Fibroblast of lung (primary cell): ENCODE data around the gene KIAA1755. TPM values are rescaled to one million over a fixed set of nuclear protein-coding genes. Genes with fewer than 3 reads are reported as not detected.
"Not testable (repeated sequence)": the region's sequence is repeated elsewhere in the genome, so short reads cannot be mapped to it uniquely, and the experiment has no call there.

Source experiments
- DNase-seq, 2 donors: peaks; one replicate each; pipeline versions ENCODE4 v3.0.0 to v3.0.0-alpha.2; 2010; ENCODE audit warnings: low read depth in 2 of 2
- H2AFZ ChIP-seq: 2 replicates; pipeline ENCODE4 v1.5.1; 2012; ENCODE audit warnings: low read length, control low read depth, inconsistent platforms
- H3K27ac ChIP-seq: 2 replicates; pipeline ENCODE4 v1.5.1; 2011; ENCODE audit warnings: low read length, control low read depth; ENCODE audit not compliant: insufficient read depth
- H3K27me3 ChIP-seq: 2 replicates; pipeline ENCODE4 v1.5.1; 2011; ENCODE audit warnings: mild to moderate bottlenecking, low read length; ENCODE audit not compliant: control insufficient read depth, insufficient read depth
- H3K36me3 ChIP-seq: 2 replicates; pipeline ENCODE4 v1.5.1; 2011; ENCODE audit warnings: low read length; ENCODE audit not compliant: control insufficient read depth, insufficient read depth
- H3K4me1 ChIP-seq: 2 replicates; pipeline ENCODE4 v1.5.1; 2011; ENCODE audit warnings: low read length; ENCODE audit not compliant: control insufficient read depth, insufficient read depth; ENCODE audit errors: extremely low read depth
- H3K4me2 ChIP-seq: 2 replicates; pipeline ENCODE4 v1.5.1; 2011; ENCODE audit warnings: low read length, control low read depth; ENCODE audit not compliant: insufficient read depth; ENCODE audit errors: extremely low read depth
- H3K4me3 ChIP-seq, 4 experiments: fragments of 200-600 bp in 1 of 4; sonication (generic) in 1 of 4; replicated peaks in 1 of 4; 2 replicates each; pipeline ENCODE4 v1.5.1; 2011 to 2016; ENCODE audit warnings: low read length in 4 of 4, low read depth in 3 of 4, mild to moderate bottlenecking in 3 of 4, control low read depth in 2 of 4, inconsistent platforms in 1 of 4, mixed read lengths in 1 of 4; ENCODE audit not compliant: insufficient read depth in 1 of 4; ENCODE audit errors: control extremely low read depth in 1 of 4
- H3K79me2 ChIP-seq: 2 replicates; pipeline ENCODE4 v1.5.1; 2012; ENCODE audit warnings: mild to moderate bottlenecking, low read length, inconsistent platforms; ENCODE audit not compliant: control insufficient read depth, insufficient read depth
- H3K9ac ChIP-seq: 2 replicates; pipeline ENCODE4 v1.5.1; 2011; ENCODE audit warnings: mild to moderate bottlenecking, low read length, control low read depth; ENCODE audit not compliant: insufficient read depth
- H3K9me3 ChIP-seq: 2 replicates; pipeline ENCODE4 v1.5.1; 2012; ENCODE audit warnings: low read depth, low read length; ENCODE audit not compliant: control insufficient read depth, insufficient read depth
- H4K20me1 ChIP-seq: 2 replicates; pipeline ENCODE4 v1.5.1; 2011; ENCODE audit warnings: low read length; ENCODE audit not compliant: control insufficient read depth, insufficient read depth; ENCODE audit errors: extremely low read depth
- EZH2 ChIP-seq: IDR thresholded peaks from 2 replicates; pipeline ENCODE4 v1.5.1; 2012; ENCODE audit warnings: low read length, control low read depth, mild to moderate bottlenecking; ENCODE audit errors: missing control alignments
- polyA plus RNA-seq, 2 donors: library from polyadenylated mRNA; depleted of rRNA in 1 of 2; stranded (reverse) in 1 of 2; unstranded in 1 of 2; fragments of >200 nt; gene quantifications; 2 replicates each; pipeline ENCODE4 v1.2.1, GENCODE V29; 2011 to 2012; ENCODE audit warnings: missing spikeins in 1 of 2
- total RNA-seq: library from RNA; depleted of rRNA; stranded (reverse); fragments of >200 nt; gene quantifications from 2 replicates; pipeline ENCODE4 v1.2.1, GENCODE V29; 2014
- TF ChIP-seq, protein P1 (sequence below), 2 donors: IDR thresholded peaks in 1 of 2; conservative IDR thresholded peaks in 1 of 2; 1 replicate in 1 of 2; 2 replicates in 1 of 2; pipeline ENCODE4 v1.5.1; 2011 to 2012; ENCODE audit warnings: low read length in 2 of 2, control low read depth in 1 of 2, inconsistent platforms in 1 of 2, low read depth in 1 of 2, mild to moderate bottlenecking in 1 of 2

Gene KIAA1755
- total and polyA plus RNA-seq, 2 donors (not counting 1 experiment from before 2014, with no cell fraction given): 0.60 to 2.8 TPM

DNA sequence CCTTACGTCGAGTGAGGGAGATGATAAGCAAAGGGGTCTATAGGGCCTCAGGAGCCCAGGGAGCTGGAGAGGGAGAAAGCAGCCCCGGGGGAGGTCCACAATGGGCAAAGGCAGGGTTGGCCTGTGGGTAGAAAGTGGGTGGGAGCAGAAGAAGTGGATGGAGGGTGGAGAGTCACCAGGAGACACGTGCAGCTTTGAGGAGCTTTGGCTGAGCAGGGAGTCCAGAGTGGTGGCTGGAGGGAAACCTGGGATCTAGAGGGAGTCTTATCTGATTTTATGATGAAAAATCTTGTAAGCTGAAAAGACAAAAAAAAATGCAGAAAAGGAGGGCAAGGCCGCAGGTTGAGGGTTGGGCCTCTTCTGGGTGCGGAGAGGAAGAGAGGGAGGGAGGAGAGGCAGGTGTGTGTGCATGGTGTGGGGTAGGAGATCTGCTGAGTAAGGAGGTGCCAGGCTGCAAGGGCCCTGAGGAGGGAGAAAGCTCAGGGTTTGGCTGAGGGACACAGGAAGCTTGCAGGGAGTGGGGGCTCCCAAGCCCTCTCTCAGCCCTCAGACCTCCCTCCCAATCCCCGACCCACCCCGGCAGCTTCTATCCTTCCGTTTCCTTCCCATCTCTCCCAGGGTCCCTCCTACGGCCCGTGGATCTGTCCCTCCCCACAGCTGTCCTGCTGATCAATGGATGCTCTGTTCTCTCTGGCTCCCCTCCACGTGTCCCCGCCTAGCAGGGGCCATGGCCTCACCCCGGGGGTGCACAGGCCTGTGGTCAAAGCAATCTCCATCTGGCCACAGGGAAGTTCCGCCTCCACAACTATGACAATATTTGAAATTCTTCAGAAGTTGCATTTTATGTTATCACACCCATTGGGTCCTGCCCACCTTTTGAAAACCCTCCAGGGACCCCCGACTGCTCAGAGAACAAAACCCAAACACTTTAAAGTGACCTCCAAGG, 26.3 kb upstream of the KIAA1755 start:
- peak in 1 of 2 donors; percentile 72 for DNase-seq

GRCh38 chr20:38284893-38285444, 24.4 kb upstream of the KIAA1755 start:
- peaks cover 4% of the 10 kb centered on the region for H3K4me1 ChIP-seq
- DNase-seq: no peak

More for the DNA sequence above, 26.3 kb upstream of the KIAA1755 start:
- H3K9me3 ChIP-seq: no peaks in the 10 kb centered on the region
- no peaks in the 10 kb centered on the region for H3K79me2 ChIP-seq
- no peak overlapping the region for H2AFZ ChIP-seq
- H3K9ac ChIP-seq: no peak overlapping the region
- peak overlapping the region; percentile 55 for H3K4me2 ChIP-seq
- no peaks in the 10 kb centered on the region for H3K36me3 ChIP-seq
- TF ChIP-seq, protein P1, sequence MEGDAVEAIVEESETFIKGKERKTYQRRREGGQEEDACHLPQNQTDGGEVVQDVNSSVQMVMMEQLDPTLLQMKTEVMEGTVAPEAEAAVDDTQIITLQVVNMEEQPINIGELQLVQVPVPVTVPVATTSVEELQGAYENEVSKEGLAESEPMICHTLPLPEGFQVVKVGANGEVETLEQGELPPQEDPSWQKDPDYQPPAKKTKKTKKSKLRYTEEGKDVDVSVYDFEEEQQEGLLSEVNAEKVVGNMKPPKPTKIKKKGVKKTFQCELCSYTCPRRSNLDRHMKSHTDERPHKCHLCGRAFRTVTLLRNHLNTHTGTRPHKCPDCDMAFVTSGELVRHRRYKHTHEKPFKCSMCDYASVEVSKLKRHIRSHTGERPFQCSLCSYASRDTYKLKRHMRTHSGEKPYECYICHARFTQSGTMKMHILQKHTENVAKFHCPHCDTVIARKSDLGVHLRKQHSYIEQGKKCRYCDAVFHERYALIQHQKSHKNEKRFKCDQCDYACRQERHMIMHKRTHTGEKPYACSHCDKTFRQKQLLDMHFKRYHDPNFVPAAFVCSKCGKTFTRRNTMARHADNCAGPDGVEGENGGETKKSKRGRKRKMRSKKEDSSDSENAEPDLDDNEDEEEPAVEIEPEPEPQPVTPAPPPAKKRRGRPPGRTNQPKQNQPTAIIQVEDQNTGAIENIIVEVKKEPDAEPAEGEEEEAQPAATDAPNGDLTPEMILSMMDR (conservative IDR thresholded peaks at IDR 0.05 in 1 of 2, IDR thresholded peaks at IDR 0.05 in 1 of 2; ENCODE audit: low read depth in 1 of 2, low read length in 2 of 2): no peak
- no peak for TF ChIP-seq EZH2
- no peaks in the 10 kb centered on the region for H4K20me1 ChIP-seq
- H3K4me3 ChIP-seq: no peak overlapping the region
- peaks cover 5% of the 10 kb centered on the region for H3K4me1 ChIP-seq
- H3K27ac ChIP-seq: no peak overlapping the region
- H3K27me3 ChIP-seq: peaks cover 3% of the 10 kb centered on the region

DNA sequence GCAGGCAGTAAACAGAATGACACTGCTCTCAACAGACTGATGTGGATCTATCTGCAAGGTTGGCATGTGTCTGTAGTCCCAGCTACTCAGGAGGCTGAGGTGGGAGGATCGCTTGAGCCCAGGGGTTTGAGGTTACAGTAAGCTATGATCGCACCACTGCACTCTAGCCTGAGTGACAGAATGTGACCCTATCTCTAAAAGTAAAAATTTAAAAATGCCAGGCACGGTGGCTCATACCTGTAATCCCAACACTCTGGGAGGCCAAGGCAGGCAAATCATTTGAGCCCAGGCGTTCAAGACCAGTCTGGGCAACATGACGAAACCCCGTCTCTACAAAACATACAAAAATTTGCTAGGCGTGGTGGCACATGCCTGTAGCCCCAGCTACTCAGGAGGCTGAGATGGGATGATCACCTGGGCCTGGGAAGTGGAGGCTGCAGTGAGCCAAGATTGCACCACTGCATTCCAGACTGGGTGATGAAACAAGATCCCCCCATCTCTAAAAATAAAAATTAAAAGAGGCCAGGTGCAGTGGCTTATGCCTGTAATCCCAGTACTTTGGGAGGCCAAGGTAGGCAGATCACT, 23.6 kb upstream of the KIAA1755 start:
- H3K9me3 ChIP-seq, DNase-seq, H3K27me3 ChIP-seq, H3K4me2 ChIP-seq, H3K4me3 ChIP-seq, H2AFZ ChIP-seq, H3K36me3 ChIP-seq, H3K79me2 ChIP-seq, H4K20me1 ChIP-seq, H3K27ac ChIP-seq, H3K4me1 ChIP-seq, H3K9ac ChIP-seq: not testable (repeated sequence)

More at GRCh38 chr20:38284893-38285444, 24.4 kb upstream of the KIAA1755 start:
- Histone ChIP-seq H3K4me2 (no peak overlapping the region), H3K9ac (no peak overlapping the region), H3K27ac (no peak overlapping the region), H3K4me3 (no peak overlapping the region), H3K36me3 (no peaks in the 10 kb centered on the region), H3K27me3 (no peaks in the 10 kb centered on the region), H3K9me3 (no peaks in the 10 kb centered on the region), H3K79me2 (no peaks in the 10 kb centered on the region), H4K20me1 (no peaks in the 10 kb centered on the region), H2AFZ (no peak overlapping the region)
- TF ChIP-seq, protein P1 (conservative IDR thresholded peaks at IDR 0.05 in 1 of 2, IDR thresholded peaks at IDR 0.05 in 1 of 2; ENCODE audit: low read depth in 1 of 2, low read length in 2 of 2): no peak
- no peak for TF ChIP-seq EZH2
